HepG2 (cell line): ENCODE data around the gene IER5L. TPM values are rescaled to one million over a fixed set of nuclear protein-coding genes. Genes with fewer than 3 reads are reported as not detected.

ENCODE experiments used
- ATAC-seq: fragments of 200-7000 bp; cut with Tn5 transposase; 3 replicates; pipeline ENCODE4 v1.9.1; 2020; ENCODE audit warnings: mild to moderate bottlenecking, moderate library complexity
- BruUV-seq: library from RNA; stranded (reverse); fragments of 400-500 nt; replicated peaks from 2 replicates; lab custom pipeline; 2021; lab: Mats Ljungman, UMichigan
- CTCF ChIA-PET: fragments of 300-600 bp; formaldehyde crosslinking; extraction: SDS; loops from one replicate; lab custom pipeline; 2021; ENCODE audit warnings: low total read pairs, inconsistent platforms, low intra/inter-chr PET ratio; lab: Yijun Ruan, JAX
- POLR2A ChIA-PET: fragments of 350-600 bp; sonication (Branson Sonifier 250); formaldehyde crosslinking; loops from one replicate; lab custom pipeline; 2020; ENCODE audit warnings: antibody characterized with exemption, inconsistent platforms; lab: Yijun Ruan, JAX
- DNase-seq: peaks from one replicate; pipeline ENCODE4 v3.0.0-alpha.2; 2015; ENCODE audit warnings: low spot score
- FAIRE-seq: peaks from 3 replicates; lab custom pipeline; 2011; peaks lifted over from hg19 to GRCh38; lab: Jason Lieb, UNC
- H2AFZ ChIP-seq: one replicate; pipeline ENCODE4 v1.6.1; 2011; ENCODE audit warnings: low read length, inconsistent platforms
- H3K27ac ChIP-seq: fragments of 300-600 bp; 3 replicates; pipeline ENCODE4 v1.8.0; 2011; ENCODE audit warnings: mixed run types, mild to moderate bottlenecking, mixed read lengths, low read length, inconsistent platforms; ENCODE audit not compliant: insufficient read depth; ENCODE audit errors: extremely low read length
- H3K27me3 ChIP-seq, 2 experiments: fragments of 200-600 bp in 1 of 2; 2 replicates in 1 of 2; 3 replicates in 1 of 2; pipeline versions ENCODE4 v1.6.0 to v1.8.0; 2011; ENCODE audit warnings: low read length in 2 of 2, mild to moderate bottlenecking in 2 of 2, moderate library complexity in 2 of 2, inconsistent platforms in 1 of 2; ENCODE audit not compliant: insufficient read depth in 2 of 2, control insufficient read depth in 1 of 2
- H3K36me3 ChIP-seq, 2 experiments: fragments of 200-600 bp in 1 of 2; replicated peaks in 1 of 2; 2 replicates in 1 of 2; 3 replicates in 1 of 2; pipeline versions ENCODE4 v1.5.1 to v1.8.0; 2011; ENCODE audit warnings: low read length in 2 of 2, inconsistent platforms in 1 of 2; ENCODE audit not compliant: insufficient read depth in 2 of 2, control insufficient read depth in 1 of 2
- H3K4me1 ChIP-seq: 2 replicates; pipeline ENCODE4 v1.5.1; 2012; ENCODE audit warnings: low read length, inconsistent platforms; ENCODE audit not compliant: insufficient read depth
- H3K4me2 ChIP-seq: 2 replicates; pipeline ENCODE4 v1.6.0; 2011; ENCODE audit warnings: low read depth, low read length, inconsistent platforms
- H3K4me3 ChIP-seq, 3 experiments: fragments of 200-600 bp in 1 of 3; sonication (generic), shearing (Covaris generic) in 1 of 3; replicated peaks in 1 of 3; 2 replicates each; pipeline ENCODE4 v1.5.1; 2011 to 2016; ENCODE audit warnings: low read length in 3 of 3, inconsistent platforms in 2 of 3, low read depth in 2 of 3, mild to moderate bottlenecking in 2 of 3, control low read depth in 1 of 3, mixed read lengths in 1 of 3; ENCODE audit not compliant: insufficient read depth in 1 of 3
- H3K79me2 ChIP-seq: one replicate; pipeline ENCODE4 v1.6.1; 2011; ENCODE audit warnings: low read length, inconsistent platforms; ENCODE audit not compliant: insufficient read depth
- H3K9ac ChIP-seq: 2 replicates; pipeline ENCODE4 v1.6.0; 2011; ENCODE audit warnings: mild to moderate bottlenecking, low read depth, low read length, inconsistent platforms; ENCODE audit not compliant: insufficient read depth
- H3K9me3 ChIP-seq: 2 replicates; pipeline ENCODE4 v1.5.1; 2012; ENCODE audit warnings: mild to moderate bottlenecking, low read length
- H4K20me1 ChIP-seq: 2 replicates; pipeline ENCODE4 v1.6.0; 2011; ENCODE audit warnings: inconsistent platforms, mild to moderate bottlenecking, low read length, moderate library complexity; ENCODE audit not compliant: insufficient read depth
- CENPX ChIP-seq: sonication (generic); formaldehyde crosslinking; IDR thresholded peaks from 2 replicates; pipeline ENCODE4 v1.9.0; 2021; ENCODE audit warnings: mild to moderate bottlenecking, missing genetic modification reagents, moderate library complexity
- CREM ChIP-seq, 2 experiments: sonication (generic) in 1 of 2; formaldehyde crosslinking in 1 of 2; IDR thresholded peaks; 2 replicates each; pipeline versions ENCODE4 v1.4.0 to v1.6.1; 2016 to 2020; ENCODE audit warnings: antibody characterized with exemption in 1 of 2, mild to moderate bottlenecking in 1 of 2, missing genetic modification reagents in 1 of 2
- JUN ChIP-seq: sonication (generic); formaldehyde crosslinking; IDR thresholded peaks from 2 replicates; pipeline ENCODE4 v1.4.0; 2020; ENCODE audit warnings: mild to moderate bottlenecking, missing genetic modification reagents
- MED8 ChIP-seq: sonication (generic); formaldehyde crosslinking; IDR thresholded peaks from 2 replicates; pipeline ENCODE4 v1.8.1; 2023; ENCODE audit warnings: mild to moderate bottlenecking, missing genetic modification reagents; ENCODE audit not compliant: insufficient replicate concordance
- MIER3 ChIP-seq: IDR thresholded peaks from 2 replicates; pipeline ENCODE4 v1.6.1; 2016; ENCODE audit warnings: missing compliant biosample characterization, borderline replicate concordance
- NFRKB ChIP-seq: fragments of 450-650 bp; IDR thresholded peaks from 2 replicates; pipeline ENCODE4 v1.6.1; 2017
- RFX5 ChIP-seq: IDR thresholded peaks from 2 replicates; pipeline ENCODE4 v1.6.1; 2011; ENCODE audit warnings: low read depth, low read length, improper control_type of control experiment
- ZC3H4 ChIP-seq: sonication (generic); formaldehyde crosslinking; IDR thresholded peaks from 2 replicates; pipeline ENCODE4 v1.4.0; 2020; ENCODE audit warnings: missing genetic modification reagents, borderline replicate concordance
- ZNF234 ChIP-seq: sonication (generic); formaldehyde crosslinking; conservative IDR thresholded peaks from 2 replicates; pipeline ENCODE4 v1.5.1; 2020; ENCODE audit warnings: mild to moderate bottlenecking, missing genetic modification reagents
- ZNF292 ChIP-seq: sonication (generic); formaldehyde crosslinking; IDR thresholded peaks from 2 replicates; pipeline ENCODE4 v1.8.1; 2022; ENCODE audit warnings: mild to moderate bottlenecking, low read depth, missing genetic modification reagents, borderline replicate concordance
- ZNF383 ChIP-seq: sonication (generic); formaldehyde crosslinking; IDR thresholded peaks from 2 replicates; pipeline ENCODE4 v1.4.0; 2020; ENCODE audit warnings: missing genetic modification reagents, mild to moderate bottlenecking, borderline replicate concordance
- ZNF777 ChIP-seq: sonication (generic); formaldehyde crosslinking; IDR thresholded peaks from 2 replicates; pipeline ENCODE4 v1.4.0; 2020; ENCODE audit warnings: missing genetic modification reagents
- WGBS: methylation state at CpG from one replicate; pipeline ENCODE4 v1.1.6; 2017; ENCODE audit warnings: low lambda C conversion rate; 5-methylcytosine and 5-hydroxymethylcytosine counted together
- in situ Hi-C: cut with HindIII; loops from 2 replicates; pipeline ENCODE4 v1.10.0; 2017; ENCODE audit warnings: low pct_unique_long_range_greater_than_20kb; ENCODE audit not compliant: extremely low pct_ligation_motif_present
- intact Hi-C: fragments of 100-400 bp; cut with micrococcal nuclease; formaldehyde crosslinking; loops from one replicate; pipeline ENCODE4 v1.10.0; 2022; ENCODE audit not compliant: unreplicated experiment
- polyA plus RNA-seq, 8 experiments: library from polyadenylated mRNA; depleted of rRNA in 3 of 8; stranded (reverse) in 7 of 8; unstranded in 1 of 8; fragments of >200 nt; fragmentation: Illumina TruSeq in 4 of 8; extraction: Trizol in 4 of 8; gene quantifications; 2 replicates each; pipeline versions ENCODE4 v1.2.1 to v1.2.3, GENCODE V29; 2011 to 2016; ENCODE audit warnings: low read depth in 4 of 8, missing spikeins in 1 of 8, mixed read lengths in 1 of 8; ENCODE audit not compliant: insufficient read depth in 1 of 8
- total RNA-seq, 5 experiments: library from RNA; depleted of rRNA; stranded (reverse); fragments of >200 nt; fragmentation: Illumina TruSeq; extraction: Trizol; gene quantifications; 2 replicates each; pipeline ENCODE4 v1.2.3, GENCODE V29; 2016; ENCODE audit warnings: low read depth in 1 of 5
- TF ChIP-seq, protein P1 (sequence below): sonication (generic); formaldehyde crosslinking; IDR thresholded peaks from 2 replicates; pipeline ENCODE4 v1.4.0; 2020; ENCODE audit warnings: mild to moderate bottlenecking, missing genetic modification reagents, borderline replicate concordance

The IER5L gene
- total and polyA plus RNA-seq, 2 of the 13 experiments (the other 11 are each of a cell fraction or from before 2014, with no cell fraction given): 1.8 to 3.3 TPM

DNA sequence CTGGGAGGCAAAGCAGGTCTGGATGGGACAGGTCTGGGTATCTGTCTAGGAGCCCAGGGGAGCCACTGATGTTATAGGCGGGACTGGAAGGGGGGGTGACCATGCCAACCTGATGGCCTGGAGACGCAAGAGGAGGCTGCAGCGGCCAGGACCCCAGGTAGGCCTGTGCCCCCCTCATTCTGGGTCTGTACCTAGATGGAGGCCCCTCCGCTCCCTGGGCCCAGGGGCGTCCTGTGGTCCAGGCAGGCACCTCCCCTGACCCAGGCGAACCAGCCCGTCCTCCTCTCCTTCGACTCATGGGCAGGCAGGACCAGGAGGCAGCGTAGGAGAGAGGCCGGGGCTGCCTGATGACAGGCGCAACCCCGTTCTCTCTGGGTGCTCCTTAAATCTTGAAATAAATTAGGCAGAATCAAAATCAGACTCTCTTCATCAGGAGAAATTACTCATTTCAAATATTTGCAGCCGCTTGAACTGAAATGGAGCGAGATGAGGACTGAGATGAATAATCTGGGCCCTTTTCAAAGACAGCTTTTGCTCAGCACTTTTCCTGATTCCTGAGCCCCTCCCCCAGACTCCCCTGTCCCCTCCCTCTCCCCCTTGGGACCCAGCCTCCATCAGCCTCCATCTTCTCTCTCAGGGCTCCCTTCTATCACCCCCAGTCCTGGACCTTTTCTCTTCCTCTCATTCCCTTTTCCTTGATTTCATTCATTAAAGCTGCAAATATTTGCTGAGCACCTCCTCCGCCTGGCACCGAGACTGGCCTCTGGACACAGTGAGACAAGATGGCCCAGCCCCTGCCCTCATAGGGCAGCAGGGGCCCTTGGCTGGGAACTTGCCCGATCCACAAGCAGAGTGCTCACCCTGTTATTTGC is 46.8 kb upstream of the IER5L start:
- Histone ChIP-seq H3K9me3 (no peaks in the 10 kb centered on the region), H3K27me3 (peaks cover 2 to 29% of the 10 kb centered on the region in 2 experiments; a peak in 2 of 5 replicates), H4K20me1 (no peaks in the 10 kb centered on the region), H3K4me2 (no peak overlapping the region), H3K4me1 (peaks cover 12% of the 10 kb centered on the region), H3K27ac (no peak overlapping the region), H3K4me3 (no peak overlapping the region), H2AFZ (no peak overlapping the region), H3K79me2 (no peaks in the 10 kb centered on the region), H3K9ac (no peak overlapping the region), H3K36me3 (no peaks in the 10 kb centered on the region)
- TF ChIP-seq ZNF383 (CRISPR knock-in tag): no peak
- no peak for TF ChIP-seq MED8 (CRISPR knock-in tag)
- no peak for TF ChIP-seq MIER3 (CRISPR knock-in tag)
- TF ChIP-seq ZNF292: no peak
- TF ChIP-seq JUN (CRISPR knock-in tag): no peak
- TF ChIP-seq RFX5: no peak
- TF ChIP-seq, protein P1, sequence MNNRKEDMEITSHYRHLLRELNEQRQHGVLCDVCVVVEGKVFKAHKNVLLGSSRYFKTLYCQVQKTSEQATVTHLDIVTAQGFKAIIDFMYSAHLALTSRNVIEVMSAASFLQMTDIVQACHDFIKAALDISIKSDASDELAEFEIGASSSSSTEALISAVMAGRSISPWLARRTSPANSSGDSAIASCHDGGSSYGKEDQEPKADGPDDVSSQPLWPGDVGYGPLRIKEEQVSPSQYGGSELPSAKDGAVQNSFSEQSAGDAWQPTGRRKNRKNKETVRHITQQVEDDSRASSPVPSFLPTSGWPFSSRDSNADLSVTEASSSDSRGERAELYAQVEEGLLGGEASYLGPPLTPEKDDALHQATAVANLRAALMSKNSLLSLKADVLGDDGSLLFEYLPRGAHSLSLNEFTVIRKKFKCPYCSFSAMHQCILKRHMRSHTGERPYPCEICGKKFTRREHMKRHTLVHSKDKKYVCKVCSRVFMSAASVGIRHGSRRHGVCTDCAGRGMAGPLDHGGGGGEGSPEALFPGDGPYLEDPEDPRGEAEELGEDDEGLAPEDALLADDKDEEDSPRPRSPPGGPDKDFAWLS (CRISPR knock-in tag): no peak
- no peak for TF ChIP-seq CENPX
- TF ChIP-seq ZNF234 (CRISPR knock-in tag): no peak
- TF ChIP-seq ZC3H4: no peak
- no peak for TF ChIP-seq CREM (IDR thresholded peaks at IDR 0.05)
- no peak for TF ChIP-seq CREM (CRISPR knock-in tag; IDR thresholded peaks at IDR 0.05)
- no peak for TF ChIP-seq ZNF777 (CRISPR knock-in tag)
- no peak for TF ChIP-seq NFRKB
- 60% methylated on average over 12 of the region's 17 CpGs for WGBS
- in situ Hi-C loops (loop anchor here (5.0 kb wide), 1 partner anchor 52 kb away; no protein-coding TSS in a partner anchor), intact Hi-C loops (no loop called here)
- CTCF ChIA-PET: no interaction called here
- POLR2A ChIA-PET: no interaction called here
- no TSS peak for BruUV-seq
- ATAC-seq: no peak
- DNase-seq: no peak
- no peak for FAIRE-seq
